H9 (cell line): ENCODE data around the gene ITPR2. TPM values are rescaled to one million over a fixed set of nuclear protein-coding genes. Genes with fewer than 3 reads are reported as not detected.

Experiments
- DNase-seq: peaks from one replicate; pipeline ENCODE4 v3.0.0-alpha.2; 2017
- H2AFZ ChIP-seq: one replicate; pipeline ENCODE4 v1.6.1; 2013; ENCODE audit warnings: mild to moderate bottlenecking, low read length, control low read depth, moderate library complexity
- H2AK5ac ChIP-seq: 2 replicates; pipeline ENCODE4 v1.6.1; 2013; ENCODE audit warnings: low read length, control low read depth, mixed read lengths; ENCODE audit not compliant: insufficient read length
- H2BK120ac ChIP-seq: one replicate; pipeline ENCODE4 v1.6.1; 2013; ENCODE audit warnings: low read depth, mild to moderate bottlenecking, low read length, control low read depth, inconsistent platforms; ENCODE audit not compliant: poor library complexity, severe bottlenecking
- H2BK12ac ChIP-seq: 2 replicates; pipeline ENCODE4 v1.6.1; 2013; ENCODE audit warnings: low read length, control low read depth, mixed read lengths, low read depth; ENCODE audit not compliant: insufficient read length
- H2BK15ac ChIP-seq: 2 replicates; pipeline ENCODE4 v1.6.1; 2013; ENCODE audit warnings: low read depth, low read length, control low read depth
- H2BK20ac ChIP-seq: one replicate; pipeline ENCODE4 v1.6.1; 2013; ENCODE audit warnings: low read depth, mild to moderate bottlenecking, low read length, control low read depth, inconsistent platforms; ENCODE audit not compliant: poor library complexity, severe bottlenecking
- H2BK5ac ChIP-seq: 2 replicates; pipeline ENCODE4 v1.6.1; 2013; ENCODE audit warnings: low read length, control low read depth, mixed read lengths; ENCODE audit not compliant: insufficient read length
- H3K14ac ChIP-seq: 2 replicates; pipeline ENCODE4 v1.6.1; 2013; ENCODE audit warnings: low read length, control low read depth; ENCODE audit not compliant: insufficient read depth
- H3K18ac ChIP-seq: 2 replicates; pipeline ENCODE4 v1.6.1; 2013; ENCODE audit warnings: low read depth, mild to moderate bottlenecking, mixed read lengths, low read length, control low read depth; ENCODE audit not compliant: insufficient read length
- H3K23ac ChIP-seq: 2 replicates; pipeline ENCODE4 v1.6.1; 2013; ENCODE audit warnings: low read length, control low read depth, mixed read lengths, low read depth; ENCODE audit not compliant: insufficient read length
- H3K23me2 ChIP-seq: 2 replicates; pipeline ENCODE4 v1.6.1; 2013; ENCODE audit warnings: low read depth, mild to moderate bottlenecking, mixed read lengths, low read length, control low read depth; ENCODE audit not compliant: insufficient read length, poor library complexity, severe bottlenecking
- H3K27ac ChIP-seq: 2 replicates; pipeline ENCODE4 v1.5.1; 2013; ENCODE audit warnings: low read length, control low read depth, mixed read lengths, low read depth; ENCODE audit not compliant: insufficient read length
- H3K27me3 ChIP-seq: 2 replicates; pipeline ENCODE4 v1.6.1; 2013; ENCODE audit warnings: low read length, control low read depth, inconsistent platforms; ENCODE audit not compliant: insufficient read depth
- H3K4ac ChIP-seq: 2 replicates; pipeline ENCODE4 v1.6.1; 2013; ENCODE audit warnings: low read depth, mild to moderate bottlenecking, control low read depth, inconsistent platforms, low read length, moderate library complexity
- H3K4me1 ChIP-seq: 2 replicates; pipeline ENCODE4 v1.6.1; 2013; ENCODE audit warnings: low read length, control low read depth, inconsistent platforms; ENCODE audit not compliant: insufficient read depth
- H3K4me2 ChIP-seq: 2 replicates; pipeline ENCODE4 v1.6.1; 2013; ENCODE audit warnings: low read length, control low read depth, mixed read lengths; ENCODE audit not compliant: insufficient read length, insufficient read depth
- H3K56ac ChIP-seq: 2 replicates; pipeline ENCODE4 v1.6.1; 2013; ENCODE audit warnings: low read depth, mild to moderate bottlenecking, mixed read lengths, low read length, control low read depth; ENCODE audit not compliant: insufficient read length
- H3K79me1 ChIP-seq: 2 replicates; pipeline ENCODE4 v1.6.1; 2013; ENCODE audit warnings: low read depth, mild to moderate bottlenecking, moderate library complexity, low read length, control low read depth, inconsistent platforms; ENCODE audit not compliant: insufficient read depth, poor library complexity, severe bottlenecking
- H3K79me2 ChIP-seq: 2 replicates; pipeline ENCODE4 v1.6.1; 2013; ENCODE audit warnings: low read length, control low read depth, inconsistent platforms; ENCODE audit not compliant: insufficient read depth
- H3K9ac ChIP-seq: 2 replicates; pipeline ENCODE4 v1.6.1; 2013; ENCODE audit warnings: low read length, control low read depth, mixed read lengths; ENCODE audit not compliant: insufficient read length; ENCODE audit errors: extremely low read depth
- H3K9me3 ChIP-seq: one replicate; pipeline ENCODE4 v1.6.1; 2013; ENCODE audit warnings: low read depth, low read length, inconsistent platforms; ENCODE audit not compliant: control insufficient read depth
- H3T11ph ChIP-seq: one replicate; pipeline ENCODE4 v1.6.1; 2013; ENCODE audit warnings: mild to moderate bottlenecking, low read length, control low read depth, inconsistent platforms
- H4K20me1 ChIP-seq: one replicate; pipeline ENCODE4 v1.6.1; 2013; ENCODE audit not compliant: control insufficient read depth, insufficient read length, insufficient read depth
- H4K5ac ChIP-seq: 2 replicates; pipeline ENCODE4 v1.6.1; 2013; ENCODE audit warnings: low read depth, mild to moderate bottlenecking, mixed read lengths, low read length, control low read depth; ENCODE audit not compliant: insufficient read length
- H4K8ac ChIP-seq: replicated peaks from 2 replicates; pipeline ENCODE4 v1.6.1; 2013; ENCODE audit warnings: low read length, control low read depth, mixed read lengths, low read depth; ENCODE audit not compliant: insufficient read length
- H4K91ac ChIP-seq: 2 replicates; pipeline ENCODE4 v1.6.1; 2013; ENCODE audit warnings: low read depth, mild to moderate bottlenecking, moderate library complexity, mixed read lengths, low read length, control low read depth; ENCODE audit not compliant: insufficient read length
- H3K27ac Mint-ChIP-seq, 3 experiments: 2 replicates in 2 of 3; 3 replicates in 1 of 3; pipeline ENCODE4 v1.8.0; 2020 to 2021; ENCODE audit warnings: mixed read lengths in 3 of 3, mild to moderate bottlenecking in 1 of 3, moderate library complexity in 1 of 3
- H3K27me3 Mint-ChIP-seq: 2 replicates; pipeline ENCODE4 v1.8.0; 2021; ENCODE audit warnings: low read depth, mild to moderate bottlenecking, moderate library complexity, mixed read lengths
- H3K36me3 Mint-ChIP-seq, 3 experiments: 2 replicates in 2 of 3; 3 replicates in 1 of 3; pipeline ENCODE4 v1.8.0; 2020 to 2021; ENCODE audit warnings: low read depth in 3 of 3, mixed read lengths in 3 of 3; ENCODE audit not compliant: insufficient read depth in 1 of 3
- H3K4me1 Mint-ChIP-seq, 2 experiments: 2 replicates each; pipeline ENCODE4 v1.8.0; 2020; ENCODE audit warnings: mixed read lengths in 2 of 2
- H3K4me3 Mint-ChIP-seq, 2 experiments: 2 replicates in 1 of 2; 3 replicates in 1 of 2; pipeline ENCODE4 v1.8.0; 2020 to 2021; ENCODE audit warnings: mild to moderate bottlenecking in 2 of 2, mixed read lengths in 2 of 2, moderate library complexity in 1 of 2
- H3K9me3 Mint-ChIP-seq, 2 experiments: 2 replicates in 1 of 2; 3 replicates in 1 of 2; pipeline ENCODE4 v1.8.0; 2020; ENCODE audit warnings: mild to moderate bottlenecking in 2 of 2, mixed read lengths in 2 of 2, moderate library complexity in 1 of 2
- WGBS: extraction: QIAGEN DNeasy Blood & Tissue Kit; methylation state at CpG from one replicate; pipeline ENCODE4 v1.1.7; 2013; ENCODE audit warnings: missing lambda C conversion rate, low lambda C conversion rate, mixed read lengths; ENCODE audit not compliant: insufficient read length; ENCODE audit errors: extremely low coverage; 5-methylcytosine and 5-hydroxymethylcytosine counted together
- total RNA-seq: library from RNA; stranded (reverse); gene quantifications from 2 replicates; pipeline ENCODE4 v1.2.1, GENCODE V29; 2021
- TF ChIP-seq, protein P1 (sequence below): fragments of 200-600 bp; sonication (generic); conservative IDR thresholded peaks from 3 replicates; pipeline ENCODE4 v1.8.0; 2021; ENCODE audit warnings: antibody characterized with exemption, mild to moderate bottlenecking

Gene ITPR2
- total RNA-seq, 1 experiment from 2014 or later = 14.8 TPM

DNA sequence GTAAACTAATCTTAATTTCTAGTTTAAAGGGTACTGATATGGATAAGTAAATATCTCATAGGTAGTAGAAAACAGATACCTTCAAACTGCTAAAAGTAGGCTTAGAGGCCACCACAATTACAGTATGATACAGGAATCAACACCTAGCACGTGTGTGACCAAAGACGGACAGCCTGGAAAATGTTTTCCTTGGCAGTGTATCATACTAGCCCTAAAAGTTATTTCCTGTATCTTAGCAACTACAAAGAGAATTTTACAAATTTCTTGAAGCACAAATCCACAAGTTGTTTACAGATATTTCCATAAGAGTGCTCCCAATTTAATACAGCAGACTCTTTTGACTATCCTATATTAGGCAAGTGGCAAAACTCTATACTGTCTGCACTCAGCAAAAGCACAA, 106.0 kb downstream of the ITPR2 start:
- peaks cover 7 to 20% of the 10 kb centered on the region in 2 experiments; a peak in 3 of 4 replicates for H3K4me1 Mint-ChIP-seq
- DNase-seq = no peak

More for the DNA sequence above, 106.0 kb downstream of the ITPR2 start:
- Histone ChIP-seq H3K27ac (no peak overlapping the region), H3K18ac (no peak overlapping the region), H4K91ac (no peak overlapping the region), H4K8ac (no peak overlapping the region), H3K27me3 (no peaks in the 10 kb centered on the region), H2AFZ (no peak overlapping the region), H3K4me2 (no peak overlapping the region), H4K20me1 (no peaks in the 10 kb centered on the region), H2BK12ac (no peak overlapping the region), H2AK5ac (no peak overlapping the region), H3K23me2 (no peaks in the 10 kb centered on the region), H2BK15ac (no peak overlapping the region), H2BK20ac (no peak overlapping the region), H3K4ac (no peak overlapping the region), H3T11ph (no peak overlapping the region), H3K79me1 (peaks cover 3% of the 10 kb centered on the region), H2BK120ac (no peak overlapping the region), H3K23ac (no peak overlapping the region), H2BK5ac (no peak overlapping the region), H3K56ac (no peak overlapping the region), H3K9ac (no peak overlapping the region), H4K5ac (no peak overlapping the region), H3K9me3 (no peaks in the 10 kb centered on the region), H3K14ac (no peak overlapping the region), H3K4me1 (no peaks in the 10 kb centered on the region), H3K79me2 (no peaks in the 10 kb centered on the region)
- no peak overlapping the region for H3K4me3 Mint-ChIP-seq
- TF ChIP-seq, protein P1, sequence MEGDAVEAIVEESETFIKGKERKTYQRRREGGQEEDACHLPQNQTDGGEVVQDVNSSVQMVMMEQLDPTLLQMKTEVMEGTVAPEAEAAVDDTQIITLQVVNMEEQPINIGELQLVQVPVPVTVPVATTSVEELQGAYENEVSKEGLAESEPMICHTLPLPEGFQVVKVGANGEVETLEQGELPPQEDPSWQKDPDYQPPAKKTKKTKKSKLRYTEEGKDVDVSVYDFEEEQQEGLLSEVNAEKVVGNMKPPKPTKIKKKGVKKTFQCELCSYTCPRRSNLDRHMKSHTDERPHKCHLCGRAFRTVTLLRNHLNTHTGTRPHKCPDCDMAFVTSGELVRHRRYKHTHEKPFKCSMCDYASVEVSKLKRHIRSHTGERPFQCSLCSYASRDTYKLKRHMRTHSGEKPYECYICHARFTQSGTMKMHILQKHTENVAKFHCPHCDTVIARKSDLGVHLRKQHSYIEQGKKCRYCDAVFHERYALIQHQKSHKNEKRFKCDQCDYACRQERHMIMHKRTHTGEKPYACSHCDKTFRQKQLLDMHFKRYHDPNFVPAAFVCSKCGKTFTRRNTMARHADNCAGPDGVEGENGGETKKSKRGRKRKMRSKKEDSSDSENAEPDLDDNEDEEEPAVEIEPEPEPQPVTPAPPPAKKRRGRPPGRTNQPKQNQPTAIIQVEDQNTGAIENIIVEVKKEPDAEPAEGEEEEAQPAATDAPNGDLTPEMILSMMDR = no peak
- no peak overlapping the region for H3K27ac Mint-ChIP-seq
- no CpG with 5 or more reads among the region's 2 CpGs for WGBS
- no peaks in the 10 kb centered on the region for H3K27me3 Mint-ChIP-seq
- no peaks in the 10 kb centered on the region for H3K36me3 Mint-ChIP-seq
- no peaks in the 10 kb centered on the region for H3K9me3 Mint-ChIP-seq
